Heart left ventricle (tissue), 16 donors: Measurements from ENCODE around the gene FZD2. TPM values are rescaled to one million over a fixed set of nuclear protein-coding genes. Genes with fewer than 3 reads are reported as not detected.
"Not testable (repeated sequence)": the region's sequence is repeated elsewhere in the genome, so short reads cannot be mapped to it uniquely, and the experiment has no call there.

Experiments used
- ATAC-seq, 4 donors: fragments of 200-7000 bp; cut with Tn5 transposase; one replicate each; pipeline ENCODE4 v1.9.1; 2020 to 2022; ENCODE audit warnings: moderate library complexity in 4 of 4, mild to moderate bottlenecking in 3 of 4, moderate number of reproducible peaks in 1 of 4
- DNase-seq, 5 donors: peaks; one replicate each; pipeline ENCODE4 v3.0.0-alpha.2; 2020
- H3K27ac ChIP-seq, 12 donors: fragments of 200-600 bp; sonication (generic) in 4 of 12; one replicate each; pipeline versions ENCODE4 v1.5.0 to v1.8.0; 2016 to 2022; ENCODE audit warnings: mild to moderate bottlenecking in 2 of 12
- H3K27me3 ChIP-seq, 9 donors: fragments of 200-600 bp; sonication (generic) in 2 of 9; one replicate each; pipeline versions ENCODE4 v1.5.1 to v1.8.0; 2016 to 2022; ENCODE audit warnings: mild to moderate bottlenecking in 3 of 9
- H3K36me3 ChIP-seq, 9 donors: fragments of 200-600 bp; sonication (generic) in 2 of 9; one replicate each; pipeline versions ENCODE4 v1.5.0 to v1.8.0; 2018 to 2022; ENCODE audit warnings: mild to moderate bottlenecking in 2 of 9
- H3K4me1 ChIP-seq, 12 donors: fragments of 200-600 bp; sonication (generic) in 4 of 12; one replicate each; pipeline versions ENCODE4 v1.5.0 to v1.8.0; 2016 to 2022; ENCODE audit warnings: mild to moderate bottlenecking in 3 of 12
- H3K4me3 ChIP-seq, 12 donors: fragments of 200-600 bp; sonication (generic) in 4 of 12; one replicate each; pipeline versions ENCODE4 v1.5.0 to v1.8.0; 2017 to 2022; ENCODE audit warnings: mild to moderate bottlenecking in 9 of 12, moderate library complexity in 4 of 12
- H3K9me3 ChIP-seq, 12 donors: fragments of 200-600 bp; sonication (generic) in 4 of 12; one replicate each; pipeline versions ENCODE4 v1.5.0 to v1.8.0; 2016 to 2022; ENCODE audit warnings: mild to moderate bottlenecking in 1 of 12
- CTCF ChIP-seq, 12 donors: fragments of 200-600 bp; sonication (generic) in 4 of 12; IDR thresholded peaks; one replicate each; pipeline versions ENCODE4 v1.5.0 to v1.8.0; 2018 to 2022; ENCODE audit warnings: antibody characterized with exemption in 12 of 12, mild to moderate bottlenecking in 5 of 12
- POLR2A ChIP-seq, 2 donors: fragments of 450-650 bp; IDR thresholded peaks; one replicate each; pipeline ENCODE4 v1.6.1; 2017; ENCODE audit warnings: antibody characterized with exemption in 2 of 2, mild to moderate bottlenecking in 2 of 2, moderate library complexity in 2 of 2
- WGBS, 4 donors: extraction: QIAGEN DNeasy Blood & Tissue Kit in 2 of 4; methylation state at CpG; one replicate each; pipeline versions ENCODE4 v1.1.5 to v1.1.7; 2013 to 2018; 5-methylcytosine and 5-hydroxymethylcytosine counted together
- intact Hi-C, 10 donors: fragments of 100-400 bp; cut with DNase I; formaldehyde crosslinking; loops; one replicate each; pipeline versions ENCODE4 v1.11.1 to v1.14.2; 2022
- polyA plus RNA-seq, 2 donors: library from polyadenylated mRNA; stranded (reverse); fragments of 200-250 nt; gene quantifications; one replicate each; pipeline ENCODE4 v1.2.3, GENCODE V29; 2013
- total RNA-seq, 9 donors: library from RNA; depleted of rRNA in 2 of 9; stranded (reverse); fragments of >200 nt in 2 of 9; fragmentation: NEBNext Ultra II Directional in 3 of 9; extraction: Animal tissue kit (Norgen Biotek cat#: 25700) in 3 of 9; gene quantifications; one replicate each; pipeline versions ENCODE4 v1.1.0 to v1.2.4, GENCODE V29; 2016 to 2023
- donor health status: ischemic (EF 13 %, LVEDD 7.1; RV severe dilation, severe dysfunction).
- donor health status: healthy with polysubstance abuse.
- donor health status: DM: no; HTN: yes; CAD: no.
- donor health status: DM: no; HTN: no; CAD: no.
- donor health status: ischemic (EF 25% LVEDD 6.9; RV normal size, moderate dysfunction).
- donor health status: ischemic (EF 25% LVEDD 5.7; RV mildly dilated, moderate dysfunction).
- donor health status: healthy.
- donor health status: DM: yes; HTN: yes; CAD: no.
- donor health status: ischemic (EF 35%, LVEDD 5.7; RV mildly dilated, moderate dysfunction).
- donor health status: nonischemic (EF 11% LVEDD 7.7; RV severe dilation, severe dysfunction).
- donor health status: DM: yes; HTN: yes; CAD: no.
- donor health status: PGD.
- donor health status: ischemic (EF 29% LVEDD 5.4; RV normal size, mild dysfunction).
- donor health status: nonischemic (EF 23%, LVEDD 6.1; RV moderate dilation, normal function).

Gene FZD2
- total and polyA plus RNA-seq, 11 donors: 1.6 to 8.1 (median 3.9) TPM

GRCh38 chr17:44589316-44590071 lies 32.2 kb downstream of the FZD2 start:
- H3K4me3 ChIP-seq: no peak overlapping the region
- peaks cover 0 to 28% (median 13%) of the 10 kb centered on the region in 12 donors for H3K4me1 ChIP-seq
- H3K9me3 ChIP-seq: no peaks in the 10 kb centered on the region
- no peaks in the 10 kb centered on the region for H3K27me3 ChIP-seq
- no peaks in the 10 kb centered on the region for H3K36me3 ChIP-seq
- H3K27ac ChIP-seq: no peak overlapping the region
- TF ChIP-seq POLR2A (IDR thresholded peaks at IDR 0.05) (no peak), CTCF (IDR thresholded peaks at IDR 0.05) (no peak)
- DNase-seq (no peak), ATAC-seq (no peak)
- intact Hi-C loops: no loop called here
- 54 to 59% (median 57%) methylated on average over 10 of the region's 10 CpGs for WGBS, 4 donors

- H3K27me3 ChIP-seq, H3K27ac ChIP-seq, ATAC-seq, H3K36me3 ChIP-seq, H3K4me3 ChIP-seq, H3K9me3 ChIP-seq, DNase-seq, intact Hi-C loops: not testable (repeated sequence)
- H3K4me1 ChIP-seq: peaks cover 0 to 23% (median 11%) of the 10 kb centered on the region in 12 donors
- WGBS, 4 donors: 79 to 97% (median 92%) methylated on average over 1 of the region's 1 CpG
Observed at GRCh38 chr17:44590072-44590462, 32.8 kb downstream of the FZD2 start.

- peaks cover 0 to 23% (median 11%) of the 10 kb centered on the region in 12 donors for H3K4me1 ChIP-seq
- ATAC-seq, H3K27ac ChIP-seq, H3K27me3 ChIP-seq, DNase-seq, H3K9me3 ChIP-seq, H3K36me3 ChIP-seq, intact Hi-C loops, H3K4me3 ChIP-seq: not testable (repeated sequence)
- 50 to 74% (median 65%) methylated on average over 2 of the region's 2 CpGs for WGBS, 4 donors
Observed at GRCh38 chr17:44590762-44591161, 33.5 kb downstream of the FZD2 start.

GRCh38 chr17:44591206-44591605 lies 33.9 kb downstream of the FZD2 start:
- Histone ChIP-seq H3K9me3 (no peaks in the 10 kb centered on the region), H3K4me1 (peaks cover 0 to 18% (median 10%) of the 10 kb centered on the region in 12 donors), H3K4me3 (no peak overlapping the region), H3K27me3 (no peaks in the 10 kb centered on the region), H3K27ac (no peak overlapping the region), H3K36me3 (no peaks in the 10 kb centered on the region)
- intact Hi-C loops: no loop called here
- 61 to 70% (median 66%) methylated on average over 4 of the region's 4 CpGs for WGBS, 4 donors
- TF ChIP-seq POLR2A (IDR thresholded peaks at IDR 0.05) (no peak), CTCF (IDR thresholded peaks at IDR 0.05) (no peak)
- ATAC-seq (no peak), DNase-seq (no peak)

- Histone ChIP-seq H3K36me3 (no peaks in the 10 kb centered on the region), H3K4me3 (no peak overlapping the region), H3K27me3 (no peaks in the 10 kb centered on the region), H3K27ac (no peak overlapping the region), H3K9me3 (no peaks in the 10 kb centered on the region), H3K4me1 (peaks cover 0 to 1% (median 0%) of the 10 kb centered on the region in 12 donors)
- TF ChIP-seq CTCF (IDR thresholded peaks at IDR 0.05): no peak
- TF ChIP-seq POLR2A (IDR thresholded peaks at IDR 0.05): no peak
- WGBS, 4 donors: 68 to 80% (median 71%) methylated on average over 6 of the region's 6 CpGs
- no peak for ATAC-seq
- no peak for DNase-seq
- intact Hi-C loops: no loop called here
Observed at GRCh38 chr17:44593156-44593555, 35.9 kb downstream of the FZD2 start.
